A549 treated with CpdA at 1 μM for 4 hours (cell line): ENCODE results near the gene ZMAT5. TPM values are rescaled to one million over a fixed set of nuclear protein-coding genes. Genes with fewer than 3 reads are reported as not detected.

ENCODE experiments used
- total RNA-seq: library from RNA; stranded (reverse); fragments of 200-300 nt; extraction: Qiagen RNA extraction; gene quantifications from 5 replicates; pipeline ENCODE4 v1.2.3, GENCODE V29; 2022; ENCODE audit warnings: low read depth

The ZMAT5 gene
- 15.8 to 21.1 TPM (median 20.3 TPM) in 5 replicates for total RNA-seq

GRCh38 chr22:29766632-29767170, at the start of gene ZMAT5:
ZMAT5 (minus strand) TSS chr22:29767007; CDS start chr22:29748544, 18,463 bp downstream.

GRCh38 chr22:29767171-29768051, 604 bp upstream of the ZMAT5 start, which contains the start of gene UQCR10:
UQCR10 (plus strand) TSS chr22:29767369; CDS start chr22:29767399, 30 bp downstream.

GRCh38 chr22:29719899-29720645, 46.7 kb downstream of the ZMAT5 start, which contains the start of gene CABP7:
CABP7 (plus strand) TSS chr22:29720003; CDS start chr22:29720425, 422 bp downstream.

Other genes with a start within 250 kb of the ZMAT5 start
- gene THOC5, start 213.2 kb downstream of the ZMAT5 start, total RNA-seq, result 29.3 to 31.6 TPM (median 31.0 TPM) in 5 replicates
- gene NIPSNAP1, start 185.9 kb downstream of the ZMAT5 start, total RNA-seq, result 57.9 to 65.2 TPM (median 63.4 TPM) in 5 replicates
- gene NF2, start 163.4 kb downstream of the ZMAT5 start, total RNA-seq, result 12.6 to 17.7 TPM (median 14.0 TPM) in 5 replicates
- 0.08 to 0.19 TPM (median 0.15 TPM) in 5 replicates for gene CABP7, start 47.0 kb downstream of the ZMAT5 start, total RNA-seq
- 110 to 127 TPM (median 113 TPM) in 5 replicates for gene UQCR10, start 362 bp upstream of the ZMAT5 start, total RNA-seq
- 28.9 to 30.8 TPM (median 29.5 TPM) in 5 replicates for gene ASCC2, start 71.3 kb upstream of the ZMAT5 start, total RNA-seq
- 7.7 to 10.0 TPM (median 9.4 TPM) in 5 replicates for gene MTMR3, start 116.2 kb upstream of the ZMAT5 start, total RNA-seq